Endothelial cell of umbilical vein (primary cell): ENCODE results near the gene COMP. TPM values are rescaled to one million over a fixed set of nuclear protein-coding genes. Genes with fewer than 3 reads are reported as not detected.

ENCODE experiments used
- BruUV-seq: library from RNA; stranded (reverse); fragments of 400-500 nt; replicated peaks from 2 replicates; lab custom pipeline; 2021; lab: Mats Ljungman, UMichigan
- CTCF ChIA-PET: fragments of 300-600, 350-600 bp; sonication (Branson Sonifier 250); formaldehyde crosslinking; loops from one replicate; lab custom pipeline; 2021; ENCODE audit warnings: antibody characterized with exemption, inconsistent platforms; lab: Charles Lee
- POLR2A ChIA-PET: fragments of 300-600, 350-600 bp; sonication (Branson Sonifier 250); formaldehyde crosslinking; loops from one replicate; lab custom pipeline; 2021; ENCODE audit warnings: antibody characterized with exemption, inconsistent platforms; lab: Charles Lee
- DNase-seq: peaks from one replicate; pipeline ENCODE4 v3.0.0-alpha.2; 2011; ENCODE audit warnings: low read depth, low spot score
- FAIRE-seq: peaks from 2 replicates; lab custom pipeline; 2011; peaks lifted over from hg19 to GRCh38; lab: Jason Lieb, UNC
- H2AFZ ChIP-seq: 2 replicates; pipeline ENCODE4 v1.6.0; 2012; ENCODE audit warnings: low read depth, low read length, control low read depth, inconsistent platforms
- H3K27ac ChIP-seq: 2 replicates; pipeline ENCODE4 v1.5.1; 2011; ENCODE audit warnings: low read depth, mild to moderate bottlenecking, control low read depth, low read length, moderate library complexity; ENCODE audit not compliant: insufficient read depth
- H3K27me3 ChIP-seq, 2 experiments: 2 replicates each; pipeline versions ENCODE4 v1.6.0 to v1.6.1; 2011; ENCODE audit warnings: low read length in 2 of 2, mixed read lengths in 1 of 2; ENCODE audit not compliant: control insufficient read depth in 2 of 2, insufficient read depth in 2 of 2
- H3K36me3 ChIP-seq, 2 experiments: 2 replicates in 1 of 2; 3 replicates in 1 of 2; pipeline ENCODE4 v1.5.1; 2011; ENCODE audit warnings: low read length in 2 of 2, mild to moderate bottlenecking in 1 of 2, moderate library complexity in 1 of 2; ENCODE audit not compliant: control insufficient read depth in 2 of 2, insufficient read depth in 2 of 2; ENCODE audit errors: extremely low read depth in 1 of 2
- H3K4me1 ChIP-seq: 3 replicates; pipeline ENCODE4 v1.5.1; 2011; ENCODE audit warnings: mild to moderate bottlenecking, low read length; ENCODE audit not compliant: control insufficient read depth, insufficient read depth; ENCODE audit errors: extremely low read depth
- H3K4me2 ChIP-seq: 2 replicates; pipeline ENCODE4 v1.6.1; 2011; ENCODE audit warnings: low read length, control low read depth, mixed read lengths; ENCODE audit not compliant: insufficient read depth
- H3K4me3 ChIP-seq, 3 experiments: fragments of 200-600 bp in 1 of 3; sonication (generic), shearing (Covaris generic) in 1 of 3; replicated peaks in 1 of 3; 2 replicates each; pipeline ENCODE4 v1.5.1; 2011 to 2016; ENCODE audit warnings: control low read depth in 3 of 3, low read length in 3 of 3, mild to moderate bottlenecking in 2 of 3, inconsistent platforms in 1 of 3, low read depth in 1 of 3, moderate library complexity in 1 of 3; ENCODE audit not compliant: insufficient read depth in 1 of 3
- H3K79me2 ChIP-seq: 2 replicates; pipeline ENCODE4 v1.6.0; 2012; ENCODE audit warnings: low read length, inconsistent platforms; ENCODE audit not compliant: control insufficient read depth, insufficient read depth
- H3K9ac ChIP-seq: replicated peaks from 2 replicates; pipeline ENCODE3; 2011; ENCODE audit warnings: low read length, control low read depth; ENCODE audit not compliant: insufficient read depth; ENCODE audit errors: extremely low read depth
- H3K9me1 ChIP-seq: replicated peaks from 3 replicates; pipeline ENCODE4 v1.6.0; 2011; ENCODE audit warnings: mild to moderate bottlenecking, low read length; ENCODE audit not compliant: control insufficient read depth, insufficient read depth; ENCODE audit errors: extremely low read depth
- H3K9me3 ChIP-seq: replicated peaks from 2 replicates; pipeline ENCODE4 v1.5.1; 2012; ENCODE audit warnings: low read length, inconsistent platforms; ENCODE audit not compliant: control insufficient read depth, insufficient read depth
- H4K20me1 ChIP-seq: replicated peaks from 2 replicates; pipeline ENCODE3; 2011; ENCODE audit warnings: mild to moderate bottlenecking, low read length; ENCODE audit not compliant: control insufficient read depth, insufficient read depth; ENCODE audit errors: extremely low read depth
- EZH2 ChIP-seq: IDR thresholded peaks from 2 replicates; pipeline ENCODE4 v1.6.1; 2012; ENCODE audit warnings: borderline replicate concordance, low read depth, mild to moderate bottlenecking, moderate library complexity, low read length, inconsistent platforms; ENCODE audit not compliant: severe bottlenecking
- FOS ChIP-seq: IDR thresholded peaks from 2 replicates; pipeline ENCODE4 v1.6.1; 2011; ENCODE audit warnings: mild to moderate bottlenecking, low read length, moderate library complexity, borderline replicate concordance; ENCODE audit not compliant: insufficient read depth
- GATA2 ChIP-seq: IDR thresholded peaks from 2 replicates; pipeline ENCODE4 v1.7.0; 2011; ENCODE audit warnings: low read depth, mild to moderate bottlenecking, moderate library complexity, mixed read lengths, low read length; ENCODE audit not compliant: insufficient read length, insufficient read depth
- JUN ChIP-seq: IDR thresholded peaks from 2 replicates; pipeline ENCODE4 v1.6.1; 2011; ENCODE audit warnings: borderline replicate concordance, low read depth; ENCODE audit not compliant: insufficient read length, insufficient read depth
- MYC ChIP-seq: IDR thresholded peaks from one replicate; pipeline ENCODE4 v1.6.1; 2011; ENCODE audit warnings: mild to moderate bottlenecking, low read depth, low read length
- POLR2A ChIP-seq: IDR thresholded peaks from 2 replicates; pipeline ENCODE4 v1.6.1; 2012; ENCODE audit warnings: low read depth, mild to moderate bottlenecking, control low read depth, low read length
- POLR2AphosphoS5 ChIP-seq: IDR thresholded peaks from 2 replicates; pipeline ENCODE4 v1.6.1; 2012; ENCODE audit warnings: low read depth, mild to moderate bottlenecking, control low read depth, low read length, moderate library complexity; ENCODE audit not compliant: insufficient read depth
- dilution Hi-C: fragments of 300-500 bp; cut with MboI; formaldehyde crosslinking; loops from one replicate; pipeline ENCODE4 v1.15.0; 2019; ENCODE audit warnings: low sequenced_read_pairs; ENCODE audit not compliant: extremely low pct_ligation_motif_present
- intact Hi-C: fragments of 100-400 bp; cut with micrococcal nuclease; formaldehyde crosslinking; loops from one replicate; pipeline ENCODE4 v1.10.0; 2022
- polyA plus RNA-seq, 4 experiments: library from polyadenylated mRNA; depleted of rRNA in 3 of 4; stranded (reverse) in 3 of 4; unstranded in 1 of 4; fragments of >200 nt; gene quantifications; 2 replicates each; pipeline versions ENCODE4 v1.2.1 to v1.2.3, GENCODE V29; 2011 to 2012; ENCODE audit warnings: missing spikeins in 1 of 4
- total RNA-seq: library from RNA; stranded (reverse); gene quantifications from 2 replicates; pipeline ENCODE4 v1.2.3, GENCODE V29; 2021
- TF ChIP-seq, protein P1 (sequence below): IDR thresholded peaks from 2 replicates; pipeline ENCODE4 v1.6.1; 2011; ENCODE audit not compliant: insufficient read depth, insufficient read length
- TF ChIP-seq, protein P2 (sequence below), 2 donors: IDR thresholded peaks; 1 replicate in 1 of 2; 2 replicates in 1 of 2; pipeline ENCODE4 v1.5.1; 2011; ENCODE audit warnings: low read length in 2 of 2, mild to moderate bottlenecking in 2 of 2, moderate library complexity in 2 of 2, control low read depth in 1 of 2, inconsistent platforms in 1 of 2, low read depth in 1 of 2; ENCODE audit not compliant: insufficient read depth in 1 of 2; ENCODE audit errors: extremely low read depth in 1 of 2

Gene COMP
- total and polyA plus RNA-seq, 2 donors (not counting 3 experiments of a cell fraction or from before 2014, with no cell fraction given), result not detected

DNA sequence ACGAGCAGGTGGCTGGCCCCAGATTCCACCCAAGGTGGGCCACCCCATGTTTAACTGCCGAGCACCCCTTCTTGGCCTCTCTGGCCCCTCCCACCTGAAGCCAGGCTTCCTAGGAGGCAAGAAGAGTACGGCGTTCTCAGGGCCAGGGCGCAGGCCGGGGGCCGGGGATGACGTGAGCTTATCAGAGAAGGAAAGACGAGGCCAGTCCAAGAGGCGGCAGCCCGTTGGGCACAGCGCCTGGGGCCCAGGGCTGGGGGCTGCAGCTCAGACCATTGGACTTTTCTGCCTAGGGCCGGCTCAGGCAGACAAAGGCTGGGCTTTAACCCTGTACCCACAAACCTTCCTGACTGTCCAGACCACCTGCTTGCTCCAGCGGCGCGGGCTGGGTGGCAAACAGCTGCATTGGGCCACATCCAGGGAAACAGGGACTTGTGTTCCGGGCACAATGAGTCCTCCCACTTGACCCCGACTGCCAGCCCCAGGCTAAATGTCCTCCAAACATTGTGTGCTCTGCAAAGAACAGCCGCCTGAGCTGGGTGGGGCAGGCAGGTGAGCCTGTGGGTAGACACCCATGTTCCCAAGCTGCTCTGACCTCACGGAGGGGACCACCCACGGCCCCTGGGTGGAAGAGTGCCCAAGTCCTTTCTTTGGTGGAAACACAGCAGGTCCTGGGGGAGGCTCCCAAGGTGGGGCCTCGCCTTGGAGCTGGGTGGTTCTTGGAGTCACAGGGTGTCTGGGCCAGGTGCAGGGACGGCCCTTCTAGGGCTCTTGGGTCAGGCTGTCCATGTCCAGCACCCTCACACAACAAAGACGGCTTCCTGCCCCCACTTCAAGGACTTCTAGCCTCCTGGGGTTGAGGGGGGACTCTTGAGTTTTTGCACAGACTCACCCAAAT lies 21.9 kb downstream of the COMP start:
- intact Hi-C loops (no loop called here), dilution Hi-C loops (no loop called here)
- Histone ChIP-seq H3K9me3 (no peaks in the 10 kb centered on the region), H3K9ac (no peak overlapping the region), H3K36me3 (no peaks in the 10 kb centered on the region), H2AFZ (no peak overlapping the region), H3K27ac (no peak overlapping the region), H3K27me3 (no peaks in the 10 kb centered on the region), H4K20me1 (no peaks in the 10 kb centered on the region), H3K4me2 (no peak overlapping the region), H3K4me1 (no peaks in the 10 kb centered on the region), H3K9me1 (no peaks in the 10 kb centered on the region), H3K79me2 (no peaks in the 10 kb centered on the region), H3K4me3 (no peak overlapping the region)
- TF ChIP-seq GATA2, result no peak
- no peak for TF ChIP-seq POLR2AphosphoS5
- no peak for TF ChIP-seq MYC
- TF ChIP-seq JUN, result no peak
- no peak for TF ChIP-seq POLR2A
- TF ChIP-seq, protein P1, sequence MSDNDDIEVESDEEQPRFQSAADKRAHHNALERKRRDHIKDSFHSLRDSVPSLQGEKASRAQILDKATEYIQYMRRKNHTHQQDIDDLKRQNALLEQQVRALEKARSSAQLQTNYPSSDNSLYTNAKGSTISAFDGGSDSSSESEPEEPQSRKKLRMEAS, result no peak
- no peak for TF ChIP-seq FOS
- no peak for TF ChIP-seq EZH2
- TF ChIP-seq, protein P2, sequence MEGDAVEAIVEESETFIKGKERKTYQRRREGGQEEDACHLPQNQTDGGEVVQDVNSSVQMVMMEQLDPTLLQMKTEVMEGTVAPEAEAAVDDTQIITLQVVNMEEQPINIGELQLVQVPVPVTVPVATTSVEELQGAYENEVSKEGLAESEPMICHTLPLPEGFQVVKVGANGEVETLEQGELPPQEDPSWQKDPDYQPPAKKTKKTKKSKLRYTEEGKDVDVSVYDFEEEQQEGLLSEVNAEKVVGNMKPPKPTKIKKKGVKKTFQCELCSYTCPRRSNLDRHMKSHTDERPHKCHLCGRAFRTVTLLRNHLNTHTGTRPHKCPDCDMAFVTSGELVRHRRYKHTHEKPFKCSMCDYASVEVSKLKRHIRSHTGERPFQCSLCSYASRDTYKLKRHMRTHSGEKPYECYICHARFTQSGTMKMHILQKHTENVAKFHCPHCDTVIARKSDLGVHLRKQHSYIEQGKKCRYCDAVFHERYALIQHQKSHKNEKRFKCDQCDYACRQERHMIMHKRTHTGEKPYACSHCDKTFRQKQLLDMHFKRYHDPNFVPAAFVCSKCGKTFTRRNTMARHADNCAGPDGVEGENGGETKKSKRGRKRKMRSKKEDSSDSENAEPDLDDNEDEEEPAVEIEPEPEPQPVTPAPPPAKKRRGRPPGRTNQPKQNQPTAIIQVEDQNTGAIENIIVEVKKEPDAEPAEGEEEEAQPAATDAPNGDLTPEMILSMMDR (IDR thresholded peaks at IDR 0.05; ENCODE audit: extremely low read depth in 1 of 2, insufficient read depth in 1 of 2, low read depth in 1 of 2, low read length in 2 of 2), result no peak
- ChIA-PET POLR2A (no interaction called here), CTCF (no interaction called here)
- BruUV-seq, result no TSS peak
- DNase-seq, result no peak
- FAIRE-seq, result no peak
